GM12878 (cell line): Measurements from ENCODE around the gene DCST1. TPM values are rescaled to one million over a fixed set of nuclear protein-coding genes. Genes with fewer than 3 reads are reported as not detected.

Experiments
- ATAC-seq: fragments of 200-7000 bp; cut with Tn5 transposase; 3 replicates; pipeline ENCODE4 v1.9.1; 2020; ENCODE audit warnings: mild to moderate bottlenecking, moderate library complexity
- BruUV-seq: library from RNA; stranded (reverse); fragments of 400-500 nt; replicated peaks from 2 replicates; lab custom pipeline; 2021; lab: Mats Ljungman, UMichigan
- CTCF ChIA-PET: fragments of 300-600 bp; sonication (Branson Sonifier 250); formaldehyde crosslinking; extraction: SDS; loops from one replicate; lab custom pipeline; 2021; ENCODE audit warnings: inconsistent platforms; lab: Yijun Ruan, JAX
- POLR2A ChIA-PET: fragments of 350-600 bp; formaldehyde crosslinking; extraction: SDS; loops from one replicate; lab custom pipeline; 2021; ENCODE audit warnings: inconsistent platforms; lab: Charles Lee
- RAD21 ChIA-PET: fragments of 300-600 bp; sonication (Branson Sonifier 250); formaldehyde crosslinking; loops from one replicate; lab custom pipeline; 2023; ENCODE audit warnings: antibody characterized with exemption; ENCODE audit not compliant: unreplicated experiment; lab: Charles Lee
- SMC1A ChIA-PET: fragments of 300-600 bp; sonication (Branson Sonifier 250); formaldehyde crosslinking; loops from one replicate; lab custom pipeline; 2023; ENCODE audit not compliant: unreplicated experiment, uncharacterized antibody; lab: Charles Lee
- DNase-seq: peaks from one replicate; pipeline ENCODE4 v3.0.0-alpha.2; 2011; ENCODE audit warnings: low read depth, low spot score
- FAIRE-seq: peaks from 3 replicates; lab custom pipeline; 2011; peaks lifted over from hg19 to GRCh38; lab: Jason Lieb, UNC
- H2AFZ ChIP-seq: 2 replicates; pipeline ENCODE4 v1.6.0; 2011; ENCODE audit warnings: low read depth, low read length, control low read depth; ENCODE audit not compliant: control insufficient read depth
- H3K27ac ChIP-seq: 2 replicates; pipeline ENCODE4 v1.5.1; 2011; ENCODE audit warnings: control low read depth; ENCODE audit not compliant: control insufficient read depth, insufficient read depth
- H3K27me3 ChIP-seq, 2 experiments: replicated peaks in 1 of 2; 2 replicates each; pipeline versions ENCODE4 v1.6.0 to v1.6.1; 2011; ENCODE audit warnings: low read length in 1 of 2; ENCODE audit not compliant: control insufficient read depth in 2 of 2, insufficient read depth in 2 of 2
- H3K36me3 ChIP-seq, 2 experiments: 2 replicates each; pipeline ENCODE4 v1.5.1; 2011; ENCODE audit warnings: low read length in 1 of 2; ENCODE audit not compliant: control insufficient read depth in 2 of 2, insufficient read depth in 2 of 2
- H3K4me1 ChIP-seq: 2 replicates; pipeline ENCODE4 v1.6.1; 2011; ENCODE audit warnings: mild to moderate bottlenecking, low read length, moderate library complexity, mixed read lengths; ENCODE audit not compliant: control insufficient read depth, insufficient read depth
- H3K4me2 ChIP-seq: 2 replicates; pipeline ENCODE4 v1.6.0; 2011; ENCODE audit warnings: control low read depth; ENCODE audit not compliant: control insufficient read depth, insufficient read depth
- H3K4me3 ChIP-seq: fragments of 200-600 bp; sonication (generic); 2 replicates; pipeline ENCODE4 v1.5.1; 2016
- H3K79me2 ChIP-seq: 2 replicates; pipeline ENCODE4 v1.6.0; 2011; ENCODE audit warnings: low read length; ENCODE audit not compliant: control insufficient read depth, insufficient read depth
- H3K9ac ChIP-seq: 2 replicates; pipeline ENCODE4 v1.8.0; 2011; ENCODE audit warnings: low read length, control low read depth, mixed read lengths; ENCODE audit not compliant: control insufficient read depth, insufficient read depth
- H3K9me3 ChIP-seq: replicated peaks from 3 replicates; pipeline ENCODE4 v1.5.1; 2011; ENCODE audit warnings: mild to moderate bottlenecking, low read length; ENCODE audit not compliant: control insufficient read depth, insufficient read depth
- H4K20me1 ChIP-seq: 2 replicates; pipeline ENCODE4 v1.6.0; 2011; ENCODE audit not compliant: control insufficient read depth, insufficient read depth
- CEBPZ ChIP-seq: fragments of 150-350 bp; IDR thresholded peaks from 2 replicates; pipeline ENCODE4 v1.6.1; 2016; ENCODE audit warnings: low read depth, low read length
- E4F1 ChIP-seq: fragments of 450-650 bp; IDR thresholded peaks from 2 replicates; pipeline ENCODE4 v1.6.1; 2018; ENCODE audit warnings: borderline replicate concordance, mild to moderate bottlenecking; ENCODE audit not compliant: partially characterized antibody
- HCFC1 ChIP-seq: fragments of 150-350 bp; IDR thresholded peaks from 2 replicates; pipeline ENCODE4 v1.6.1; 2014; ENCODE audit warnings: low read length
- MYC ChIP-seq: IDR thresholded peaks from 2 replicates; pipeline ENCODE4 v1.6.1; 2011; ENCODE audit warnings: mild to moderate bottlenecking, low read length, moderate library complexity, inconsistent platforms; ENCODE audit not compliant: insufficient read depth, insufficient replicate concordance, insufficient read length, severe bottlenecking
- NBN ChIP-seq: fragments of 450-650 bp; IDR thresholded peaks from 2 replicates; pipeline ENCODE4 v1.6.1; 2016
- NFIC ChIP-seq: IDR thresholded peaks from 2 replicates; pipeline ENCODE4 v1.6.1; 2012; ENCODE audit warnings: low read depth, mild to moderate bottlenecking, inconsistent platforms, low read length, moderate library complexity
- POU2F2 ChIP-seq: IDR thresholded peaks from 3 replicates; pipeline ENCODE4 v1.6.1; 2011; ENCODE audit warnings: low read depth, mild to moderate bottlenecking, low read length, borderline replicate concordance
- RELA ChIP-seq: fragments of 450-650 bp; IDR thresholded peaks from 2 replicates; pipeline ENCODE4 v1.8.0; 2014; ENCODE audit warnings: borderline replicate concordance; ENCODE audit not compliant: partially characterized antibody
- TARDBP ChIP-seq: IDR thresholded peaks from 2 replicates; pipeline ENCODE4 v1.6.1; 2016; ENCODE audit warnings: borderline replicate concordance
- USF2 ChIP-seq: IDR thresholded peaks from 2 replicates; pipeline ENCODE4 v1.6.1; 2011; ENCODE audit warnings: low read depth, low read length, improper control_type of control experiment, borderline replicate concordance
- WGBS: methylation state at CpG from one replicate; pipeline ENCODE4 v1.1.6; 2016; ENCODE audit warnings: low lambda C conversion rate; ENCODE audit not compliant: insufficient replicate concordance, insufficient coverage; ENCODE audit errors: missing lambda C conversion rate; 5-methylcytosine and 5-hydroxymethylcytosine counted together
- in situ Hi-C: fragments of 300-500 bp; cut with MboI; formaldehyde crosslinking; loops from 9 replicates; pipeline ENCODE4 v1.14.3; 2018; ENCODE audit warnings: mixed read lengths
- intact Hi-C: fragments of 100-400 bp; cut with micrococcal nuclease; formaldehyde crosslinking; loops from one replicate; pipeline ENCODE4 v1.14.2; 2022; ENCODE audit not compliant: unreplicated experiment
- polyA plus RNA-seq, 11 experiments: library from polyadenylated mRNA; depleted of rRNA in 4 of 11; unstranded in 6 of 11; stranded (reverse) in 5 of 11; fragments of >200 nt; fragmentation: Nextera tagmentation in 4 of 11; fragmentation: Illumina TruSeq in 1 of 11; extraction: Ambion mirVana in 4 of 11; extraction: Trizol in 1 of 11; gene quantifications; 1 replicate in 1 of 11; 2 replicates in 10 of 11; pipeline versions ENCODE4 v1.2.1 to v1.2.3, GENCODE V29; 2011 to 2016; ENCODE audit warnings: inconsistent platforms in 2 of 11, missing spikeins in 2 of 11, low read depth in 1 of 11
- total RNA-seq, 4 experiments: library from RNA; depleted of rRNA in 3 of 4; stranded (reverse); fragments of >200 nt in 3 of 4; fragmentation: Illumina TruSeq in 1 of 4; extraction: Trizol in 1 of 4; gene quantifications; 2 replicates each; pipeline versions ENCODE4 v1.2.1 to v1.2.3, GENCODE V29; 2013 to 2021
- TF ChIP-seq, protein P1 (sequence below): IDR thresholded peaks from 2 replicates; pipeline ENCODE4 v1.6.1; 2012; ENCODE audit warnings: mild to moderate bottlenecking, low read depth, low read length

Gene DCST1
- total and polyA plus RNA-seq, 10 of the 15 experiments (the other 5 are each of a cell fraction or from before 2014, with no cell fraction given), result not detected

DNA sequence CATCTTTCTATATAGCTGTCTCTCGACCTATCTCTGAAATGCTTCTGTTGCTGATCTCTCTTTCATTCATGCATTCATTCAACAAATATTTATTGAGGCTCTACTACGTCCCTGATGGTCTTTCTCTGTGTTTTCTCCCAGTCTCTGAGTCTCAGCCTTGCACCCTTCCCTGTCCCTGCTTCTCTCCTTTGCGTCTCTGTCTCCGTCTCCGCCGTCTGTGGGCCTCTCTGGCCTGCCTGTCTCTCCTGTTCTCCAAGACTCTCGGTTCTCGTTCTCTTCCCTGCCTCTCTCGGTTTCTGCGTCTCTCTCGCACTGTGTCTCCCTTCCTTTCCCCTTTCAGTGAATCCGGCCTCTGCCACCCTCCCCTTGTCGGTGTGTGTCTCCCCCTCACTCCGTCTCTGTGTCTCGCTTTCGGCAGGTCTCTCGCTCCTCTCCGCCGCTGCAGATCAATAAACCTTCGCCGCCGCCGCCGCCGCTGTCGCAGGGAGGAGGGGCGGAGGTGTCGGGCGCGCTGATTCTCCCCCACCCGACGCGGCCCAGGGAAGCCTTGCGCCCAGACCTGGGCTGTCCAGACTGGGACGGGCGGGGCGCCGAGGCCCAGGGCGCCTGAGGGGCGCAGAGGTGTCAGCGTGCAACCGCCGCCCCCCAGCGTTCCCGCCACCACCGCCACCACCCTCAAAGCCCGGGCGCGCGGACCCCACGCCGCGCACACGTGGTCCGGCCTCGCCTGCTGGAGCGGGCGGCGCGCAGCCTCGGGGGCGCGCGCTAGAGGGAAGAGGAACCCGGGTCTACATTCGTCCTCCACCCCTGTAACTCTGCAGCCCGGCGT lies 48.1 kb downstream of the DCST1 start:
- CTCF ChIA-PET, result interaction anchor here (0.6 to 5.5 kb wide), 6 partner anchors 10 to 91 kb away, joined by 3 to 195 read pairs (median 4); partner anchors contain the start of genes EFNA4 and KRTCAP2
- Histone ChIP-seq H3K4me2 (peak overlapping the region; percentile 65), H3K36me3 (no peaks in the 10 kb centered on the region), H3K4me1 (peaks cover 42% of the 10 kb centered on the region), H3K9ac (no peak overlapping the region), H3K9me3 (no peaks in the 10 kb centered on the region), H3K79me2 (no peaks in the 10 kb centered on the region), H3K27me3 (peaks cover 23 to 26% of the 10 kb centered on the region in 2 experiments), H3K27ac (no peak overlapping the region), H2AFZ (no peak overlapping the region), H3K4me3 (0 out of 2 replicates have a peak overlapping the region, but pooled peaks have one; percentile 0), H4K20me1 (no peaks in the 10 kb centered on the region)
- DNase-seq (no peak), ATAC-seq (no peak), FAIRE-seq (no peak)
- SMC1A ChIA-PET, result interaction anchor here (0.9 to 1.7 kb wide), 3 partner anchors 18 to 27 kb away, joined by 4 to 8 read pairs (median 4); partner anchors contain the start of gene EFNA4
- POLR2A ChIA-PET, result no interaction called here
- in situ Hi-C loops (no loop called here), intact Hi-C loops (loop anchor here (10.0 kb wide), 1 partner anchor 597 kb away; no protein-coding TSS in a partner anchor)
- WGBS, result 3% methylated on average over 63 of the region's 68 CpGs
- RAD21 ChIA-PET, result interaction anchor here (1.6 kb wide), 2 partner anchors 17 to 18 kb away, joined by 3 to 6 read pairs; partner anchors contain the start of gene EFNA4
- BruUV-seq, result no TSS peak
- TF ChIP-seq, protein P1, sequence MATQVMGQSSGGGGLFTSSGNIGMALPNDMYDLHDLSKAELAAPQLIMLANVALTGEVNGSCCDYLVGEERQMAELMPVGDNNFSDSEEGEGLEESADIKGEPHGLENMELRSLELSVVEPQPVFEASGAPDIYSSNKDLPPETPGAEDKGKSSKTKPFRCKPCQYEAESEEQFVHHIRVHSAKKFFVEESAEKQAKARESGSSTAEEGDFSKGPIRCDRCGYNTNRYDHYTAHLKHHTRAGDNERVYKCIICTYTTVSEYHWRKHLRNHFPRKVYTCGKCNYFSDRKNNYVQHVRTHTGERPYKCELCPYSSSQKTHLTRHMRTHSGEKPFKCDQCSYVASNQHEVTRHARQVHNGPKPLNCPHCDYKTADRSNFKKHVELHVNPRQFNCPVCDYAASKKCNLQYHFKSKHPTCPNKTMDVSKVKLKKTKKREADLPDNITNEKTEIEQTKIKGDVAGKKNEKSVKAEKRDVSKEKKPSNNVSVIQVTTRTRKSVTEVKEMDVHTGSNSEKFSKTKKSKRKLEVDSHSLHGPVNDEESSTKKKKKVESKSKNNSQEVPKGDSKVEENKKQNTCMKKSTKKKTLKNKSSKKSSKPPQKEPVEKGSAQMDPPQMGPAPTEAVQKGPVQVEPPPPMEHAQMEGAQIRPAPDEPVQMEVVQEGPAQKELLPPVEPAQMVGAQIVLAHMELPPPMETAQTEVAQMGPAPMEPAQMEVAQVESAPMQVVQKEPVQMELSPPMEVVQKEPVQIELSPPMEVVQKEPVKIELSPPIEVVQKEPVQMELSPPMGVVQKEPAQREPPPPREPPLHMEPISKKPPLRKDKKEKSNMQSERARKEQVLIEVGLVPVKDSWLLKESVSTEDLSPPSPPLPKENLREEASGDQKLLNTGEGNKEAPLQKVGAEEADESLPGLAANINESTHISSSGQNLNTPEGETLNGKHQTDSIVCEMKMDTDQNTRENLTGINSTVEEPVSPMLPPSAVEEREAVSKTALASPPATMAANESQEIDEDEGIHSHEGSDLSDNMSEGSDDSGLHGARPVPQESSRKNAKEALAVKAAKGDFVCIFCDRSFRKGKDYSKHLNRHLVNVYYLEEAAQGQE, result no peak
- no peak for TF ChIP-seq CEBPZ
- TF ChIP-seq NFIC, result no peak
- no peak for TF ChIP-seq TARDBP
- no peak for TF ChIP-seq RELA
- TF ChIP-seq HCFC1, result no peak
- no peak for TF ChIP-seq MYC
- TF ChIP-seq NBN, result 0 out of 2 replicates have a peak, but pooled peaks have one; percentile 20
- no peak for TF ChIP-seq POU2F2
- no peak for TF ChIP-seq E4F1
- no peak for TF ChIP-seq USF2
